CD14-positive monocyte (primary cell): ENCODE data around the gene FGF14. TPM values are rescaled to one million over a fixed set of nuclear protein-coding genes. Genes with fewer than 3 reads are reported as not detected.

ENCODE experiments used
- DNase-seq, 3 donors: peaks; one replicate each; pipeline ENCODE4 v3.0.0-alpha.2; 2011 to 2022
- H2AFZ ChIP-seq: 2 replicates; pipeline ENCODE4 v1.6.0; 2012; ENCODE audit warnings: mild to moderate bottlenecking, low read depth, low read length, inconsistent platforms; ENCODE audit not compliant: insufficient read depth, poor library complexity, severe bottlenecking
- H3K27ac ChIP-seq, 2 donors: 1 replicate in 1 of 2; 2 replicates in 1 of 2; pipeline ENCODE4 v1.5.1; 2012 to 2013; ENCODE audit warnings: low read length in 2 of 2, control low read depth in 1 of 2, inconsistent platforms in 1 of 2, low read depth in 1 of 2, mild to moderate bottlenecking in 1 of 2
- H3K27me3 ChIP-seq, 2 donors: one replicate each; pipeline versions ENCODE4 v1.6.0 to v1.6.1; 2011 to 2013; ENCODE audit warnings: low read length in 2 of 2; ENCODE audit not compliant: control insufficient read depth in 2 of 2, insufficient read depth in 2 of 2
- H3K36me3 ChIP-seq, 2 donors: replicated peaks in 1 of 2; 1 replicate in 1 of 2; 2 replicates in 1 of 2; pipeline versions ENCODE4 v1.5.1 to v1.6.1; 2012 to 2013; ENCODE audit warnings: low read length in 2 of 2, control low read depth in 1 of 2, inconsistent platforms in 1 of 2, mild to moderate bottlenecking in 1 of 2; ENCODE audit not compliant: insufficient read depth in 2 of 2, control insufficient read depth in 1 of 2
- H3K4me1 ChIP-seq, 2 donors: 1 replicate in 1 of 2; 2 replicates in 1 of 2; pipeline versions ENCODE4 v1.5.1 to v1.6.1; 2012 to 2013; ENCODE audit warnings: low read length in 2 of 2, control low read depth in 1 of 2, inconsistent platforms in 1 of 2, mild to moderate bottlenecking in 1 of 2, moderate library complexity in 1 of 2; ENCODE audit not compliant: insufficient read depth in 2 of 2, control insufficient read depth in 1 of 2
- H3K4me2 ChIP-seq: replicated peaks from 2 replicates; pipeline ENCODE3; 2012; ENCODE audit warnings: low read length, moderate library complexity, mild to moderate bottlenecking; ENCODE audit not compliant: poor library complexity, severe bottlenecking; ENCODE audit errors: extremely low read depth
- H3K4me3 ChIP-seq, 3 experiments: fragments of 200-600 bp in 1 of 3; sonication (generic) in 1 of 3; replicated peaks in 1 of 3; 1 replicate in 2 of 3; 2 replicates in 1 of 3; pipeline ENCODE4 v1.5.1; 2011 to 2013; ENCODE audit warnings: low read length in 3 of 3, mild to moderate bottlenecking in 3 of 3, control low read depth in 2 of 3, low read depth in 2 of 3, inconsistent platforms in 1 of 3, moderate library complexity in 1 of 3
- H3K79me2 ChIP-seq: 2 replicates; pipeline ENCODE4 v1.6.0; 2012; ENCODE audit warnings: mild to moderate bottlenecking, control low read depth, inconsistent platforms, low read length, moderate library complexity; ENCODE audit not compliant: insufficient read depth
- H3K9ac ChIP-seq: 2 replicates; pipeline ENCODE4 v1.6.0; 2017; ENCODE audit warnings: low read length, mild to moderate bottlenecking; ENCODE audit not compliant: insufficient read depth, poor library complexity, severe bottlenecking
- H3K9me3 ChIP-seq, 2 donors: replicated peaks in 1 of 2; 1 replicate in 1 of 2; 2 replicates in 1 of 2; pipeline versions ENCODE4 v1.5.1 to v1.6.1; 2012 to 2013; ENCODE audit warnings: low read length in 2 of 2, control low read depth in 1 of 2; ENCODE audit not compliant: control insufficient read depth in 1 of 2, insufficient read depth in 1 of 2
- H4K20me1 ChIP-seq: 2 replicates; pipeline ENCODE4 v1.6.0; 2012; ENCODE audit warnings: mild to moderate bottlenecking, low read length, control low read depth, moderate library complexity; ENCODE audit not compliant: insufficient read depth
- H3K27ac Mint-ChIP-seq, 7 donors: one replicate each; pipeline ENCODE4 v1.8.0; 2020; ENCODE audit warnings: mild to moderate bottlenecking in 7 of 7, mixed read lengths in 7 of 7, moderate library complexity in 6 of 7, inconsistent platforms in 2 of 7
- H3K27me3 Mint-ChIP-seq, 3 donors: one replicate each; pipeline ENCODE4 v1.8.0; 2021 to 2022; ENCODE audit warnings: low read depth in 3 of 3, mild to moderate bottlenecking in 3 of 3, mixed read lengths in 3 of 3, moderate library complexity in 3 of 3, inconsistent platforms in 1 of 3
- H3K36me3 Mint-ChIP-seq, 2 donors: one replicate each; pipeline ENCODE4 v1.8.0; 2020; ENCODE audit warnings: mixed read lengths in 2 of 2, inconsistent platforms in 1 of 2, mild to moderate bottlenecking in 1 of 2
- H3K4me1 Mint-ChIP-seq: one replicate; pipeline ENCODE4 v1.8.0; 2020; ENCODE audit warnings: mild to moderate bottlenecking, mixed read lengths
- H3K4me3 Mint-ChIP-seq, 2 donors: one replicate each; pipeline ENCODE4 v1.8.0; 2020; ENCODE audit warnings: mild to moderate bottlenecking in 2 of 2, mixed read lengths in 2 of 2, moderate library complexity in 1 of 2
- H3K9me3 Mint-ChIP-seq, 7 donors: one replicate each; pipeline ENCODE4 v1.8.0; 2020 to 2022; ENCODE audit warnings: mixed read lengths in 7 of 7, mild to moderate bottlenecking in 6 of 7, moderate library complexity in 6 of 7, inconsistent platforms in 2 of 7
- WGBS: methylation state at CpG from one replicate; pipeline ENCODE4 v1.1.5; 2013; ENCODE audit warnings: missing lambda C conversion rate; ENCODE audit not compliant: insufficient coverage; 5-methylcytosine and 5-hydroxymethylcytosine counted together
- intact Hi-C, 2 donors: fragments of 100-400 bp; cut with micrococcal nuclease; formaldehyde crosslinking; loops; one replicate each; pipeline versions ENCODE4 v1.15.0 to v1.15.1; 2023
- polyA plus RNA-seq, 3 donors: library from polyadenylated mRNA; depleted of rRNA in 1 of 3; unstranded in 2 of 3; stranded (reverse) in 1 of 3; fragments of 300-500 nt in 2 of 3; fragments of >200 nt in 1 of 3; fragmentation: Illumina TruSeq in 2 of 3; gene quantifications; 1 replicate in 2 of 3; 2 replicates in 1 of 3; pipeline ENCODE4 v1.2.3, GENCODE V29; 2012 to 2021
- TF ChIP-seq, protein P1 (sequence below): fragments of 200-600 bp; IDR thresholded peaks from one replicate; pipeline ENCODE4 v1.8.0; 2022; ENCODE audit warnings: antibody characterized with exemption, mild to moderate bottlenecking

Gene FGF14
- polyA plus RNA-seq, 3 donors: not detected

DNA sequence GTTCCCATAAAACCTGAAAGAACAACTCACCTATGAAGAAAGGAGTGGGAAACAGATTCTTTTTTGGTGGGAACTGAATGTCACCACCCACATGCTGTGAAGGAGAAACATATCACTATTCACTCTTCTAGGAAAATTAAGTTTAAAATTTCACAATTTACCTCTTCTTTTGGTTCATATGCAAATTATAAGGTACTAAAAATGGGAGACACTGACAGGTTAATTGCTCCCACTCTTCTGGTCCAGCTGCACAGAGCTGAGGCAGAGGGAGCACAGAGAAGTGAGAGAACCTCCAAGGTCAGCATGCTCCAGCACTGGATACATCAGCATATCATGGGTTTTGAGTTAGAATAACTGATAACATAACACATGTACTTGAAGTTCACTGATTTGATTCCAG, 186.9 kb downstream of the FGF14 start:
- Mint-ChIP-seq H3K36me3 (no peaks in the 10 kb centered on the region), H3K27me3 (peaks cover 0 to 2% (median 1%) of the 10 kb centered on the region in 3 donors), H3K9me3 (peaks cover 0 to 4% (median 0%) of the 10 kb centered on the region in 7 donors), H3K27ac (no peak overlapping the region), H3K4me1 (no peaks in the 10 kb centered on the region), H3K4me3 (no peak overlapping the region)
- no peak overlapping the region for H3K27ac ChIP-seq
- no peaks in the 10 kb centered on the region for H3K79me2 ChIP-seq
- H4K20me1 ChIP-seq: no peaks in the 10 kb centered on the region
- H3K9ac ChIP-seq: no peak overlapping the region
- H3K27me3 ChIP-seq: no peaks in the 10 kb centered on the region
- no peaks in the 10 kb centered on the region for H3K9me3 ChIP-seq
- H3K4me1 ChIP-seq: no peaks in the 10 kb centered on the region
- no peak for DNase-seq
- H2AFZ ChIP-seq: no peak overlapping the region
- H3K4me3 ChIP-seq: no peak overlapping the region
- intact Hi-C loops: no loop called here
- H3K36me3 ChIP-seq: no peaks in the 10 kb centered on the region
- TF ChIP-seq, protein P1, sequence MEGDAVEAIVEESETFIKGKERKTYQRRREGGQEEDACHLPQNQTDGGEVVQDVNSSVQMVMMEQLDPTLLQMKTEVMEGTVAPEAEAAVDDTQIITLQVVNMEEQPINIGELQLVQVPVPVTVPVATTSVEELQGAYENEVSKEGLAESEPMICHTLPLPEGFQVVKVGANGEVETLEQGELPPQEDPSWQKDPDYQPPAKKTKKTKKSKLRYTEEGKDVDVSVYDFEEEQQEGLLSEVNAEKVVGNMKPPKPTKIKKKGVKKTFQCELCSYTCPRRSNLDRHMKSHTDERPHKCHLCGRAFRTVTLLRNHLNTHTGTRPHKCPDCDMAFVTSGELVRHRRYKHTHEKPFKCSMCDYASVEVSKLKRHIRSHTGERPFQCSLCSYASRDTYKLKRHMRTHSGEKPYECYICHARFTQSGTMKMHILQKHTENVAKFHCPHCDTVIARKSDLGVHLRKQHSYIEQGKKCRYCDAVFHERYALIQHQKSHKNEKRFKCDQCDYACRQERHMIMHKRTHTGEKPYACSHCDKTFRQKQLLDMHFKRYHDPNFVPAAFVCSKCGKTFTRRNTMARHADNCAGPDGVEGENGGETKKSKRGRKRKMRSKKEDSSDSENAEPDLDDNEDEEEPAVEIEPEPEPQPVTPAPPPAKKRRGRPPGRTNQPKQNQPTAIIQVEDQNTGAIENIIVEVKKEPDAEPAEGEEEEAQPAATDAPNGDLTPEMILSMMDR: no peak
- H3K4me2 ChIP-seq: no peak overlapping the region

DNA sequence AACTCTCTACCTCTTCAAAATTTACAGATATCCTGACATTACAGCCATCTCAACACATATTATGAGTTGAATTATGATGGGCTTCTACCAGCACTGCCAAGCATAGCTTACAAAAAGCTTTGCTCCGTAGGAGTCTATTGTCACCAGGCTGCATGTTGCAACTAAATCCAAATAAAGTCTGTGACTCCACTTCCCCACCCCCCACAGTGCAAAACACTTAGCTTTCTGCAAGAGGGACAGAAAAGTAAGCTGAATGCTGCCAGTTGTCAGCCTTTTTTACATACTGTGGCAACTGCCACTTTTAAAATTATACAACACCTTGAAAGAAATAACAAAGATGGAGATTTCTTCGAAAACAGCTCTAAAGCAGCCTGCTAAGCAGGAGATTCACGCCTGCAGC, 189.1 kb downstream of the FGF14 start:
- Histone ChIP-seq H3K4me1 (no peaks in the 10 kb centered on the region), H3K4me3 (no peak overlapping the region), H2AFZ (no peak overlapping the region), H3K36me3 (no peaks in the 10 kb centered on the region), H3K9me3 (no peaks in the 10 kb centered on the region), H3K79me2 (no peaks in the 10 kb centered on the region), H3K27me3 (no peaks in the 10 kb centered on the region), H4K20me1 (no peaks in the 10 kb centered on the region), H3K9ac (no peak overlapping the region), H3K27ac (no peak overlapping the region), H3K4me2 (no peak overlapping the region)
- Mint-ChIP-seq H3K4me3 (no peak overlapping the region), H3K36me3 (no peaks in the 10 kb centered on the region), H3K4me1 (no peaks in the 10 kb centered on the region), H3K27ac (no peak overlapping the region), H3K9me3 (peaks cover 0 to 4% (median 0%) of the 10 kb centered on the region in 7 donors), H3K27me3 (peaks cover 0 to 2% (median 1%) of the 10 kb centered on the region in 3 donors)
- TF ChIP-seq, protein P1: no peak
- DNase-seq: no peak
- no CpG with 5 or more reads among the region's 3 CpGs for WGBS
- intact Hi-C loops: no loop called here
